Measurements from ENCODE around the gene CCDC43. TPM values are rescaled to one million over a fixed set of nuclear protein-coding genes. Genes with fewer than 3 reads are reported as not detected.
"Not testable (repeated sequence)": the region's sequence is repeated elsewhere in the genome, so short reads cannot be mapped to it uniquely, and the experiment has no call there.

CCDC43 gene
- total RNA-seq, result 15.5 and 20.3 TPM in 2 replicates

- peak; percentile 70 for DNase-seq (ENCODE audit: extremely low read depth, low read depth, low spot score)
Observed at GRCh38 chr17:44689477-44690217, at the start of gene CCDC43. Gene CCDC43, minus strand, starts transcription at chr17:44689776. Its CDS starts 23 bp downstream, at chr17:44689753.

- no peak for DNase-seq (ENCODE audit: extremely low read depth, low read depth, low spot score)
Observed at GRCh38 chr17:44738214-44738906, 48.8 kb upstream of the CCDC43 start.

GRCh38 chr17:44736551-44737240 lies 47.1 kb upstream of the CCDC43 start:
- DNase-seq (ENCODE audit: extremely low read depth, low read depth, low spot score), result no peak

GRCh38 chr17:44734272-44734671 lies 44.7 kb upstream of the CCDC43 start:
- no peak for DNase-seq (ENCODE audit: extremely low read depth, low read depth, low spot score)

GRCh38 chr17:44733753-44734152 lies 44.2 kb upstream of the CCDC43 start:
- DNase-seq (ENCODE audit: extremely low read depth, low read depth, low spot score), result no peak

GRCh38 chr17:44726121-44726520 lies 36.5 kb upstream of the CCDC43 start:
- not testable (repeated sequence) for DNase-seq (ENCODE audit: extremely low read depth, low read depth, low spot score)

- DNase-seq (ENCODE audit: extremely low read depth, low read depth, low spot score), result no peak
Observed at GRCh38 chr17:44722254-44722653, 32.7 kb upstream of the CCDC43 start.

- no peak for DNase-seq (ENCODE audit: extremely low read depth, low read depth, low spot score)
Observed at GRCh38 chr17:44719444-44719843, 29.9 kb upstream of the CCDC43 start.

- peak; percentile 87 for DNase-seq (ENCODE audit: extremely low read depth, low read depth, low spot score)
Observed at GRCh38 chr17:44708401-44709263, 19.1 kb upstream of the CCDC43 start, which contains the start of gene DBF4B. Gene DBF4B, plus strand, starts transcription at chr17:44708665. Its CDS starts 156 bp downstream, at chr17:44708821.

GRCh38 chr17:44707755-44708400 lies 18.3 kb upstream of the CCDC43 start:
- no peak for DNase-seq (ENCODE audit: extremely low read depth, low read depth, low spot score)

GRCh38 chr17:44700288-44700687 lies 10.7 kb upstream of the CCDC43 start:
- DNase-seq (ENCODE audit: extremely low read depth, low read depth, low spot score), result not testable (repeated sequence)

- no peak for DNase-seq (ENCODE audit: extremely low read depth, low read depth, low spot score)
Observed at GRCh38 chr17:44693609-44694008, 4.0 kb upstream of the CCDC43 start.

GRCh38 chr17:44690746-44691306 lies 1.2 kb upstream of the CCDC43 start:
- not testable (repeated sequence) for DNase-seq (ENCODE audit: extremely low read depth, low read depth, low spot score)

- no peak for DNase-seq (ENCODE audit: extremely low read depth, low read depth, low spot score)
Observed at GRCh38 chr17:44688675-44689476, 700 bp downstream of the CCDC43 start.

- DNase-seq (ENCODE audit: extremely low read depth, low read depth, low spot score), result no peak
Observed at GRCh38 chr17:44688200-44688599, 1.4 kb downstream of the CCDC43 start.

- no peak for DNase-seq (ENCODE audit: extremely low read depth, low read depth, low spot score)
Observed at GRCh38 chr17:44687756-44688155, 1.8 kb downstream of the CCDC43 start.

- not testable (repeated sequence) for DNase-seq (ENCODE audit: extremely low read depth, low read depth, low spot score)
Observed at GRCh38 chr17:44683303-44683702, 6.3 kb downstream of the CCDC43 start.

GRCh38 chr17:44677136-44677535 lies 12.4 kb downstream of the CCDC43 start:
- DNase-seq (ENCODE audit: extremely low read depth, low read depth, low spot score), result no peak

GRCh38 chr17:44673893-44674292 lies 15.7 kb downstream of the CCDC43 start:
- DNase-seq (ENCODE audit: extremely low read depth, low read depth, low spot score), result no peak
